Measurements from ENCODE around the gene COX7A2.

DNA sequence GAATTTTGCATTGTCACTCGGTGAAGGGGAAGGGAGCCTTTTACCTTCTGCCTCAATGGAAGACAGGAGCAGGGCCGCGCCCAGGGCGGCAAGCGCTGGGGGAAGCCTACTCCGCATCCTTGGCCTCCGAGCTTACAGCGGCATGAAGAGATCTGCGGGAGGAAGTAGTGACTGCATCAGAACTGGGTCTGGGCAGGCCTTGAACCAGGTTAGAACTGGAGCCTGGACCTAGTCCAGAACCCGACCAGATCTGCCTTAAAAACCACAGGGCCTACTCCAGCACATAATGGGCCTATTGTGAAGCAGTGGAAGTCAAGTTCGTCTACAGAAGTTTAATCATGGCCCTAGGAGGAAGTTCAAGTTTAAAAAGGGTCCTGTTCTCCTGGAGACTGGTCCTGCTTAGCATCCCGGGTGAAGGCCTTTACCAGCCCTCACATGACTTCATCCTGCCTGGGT, 40.9 kb downstream of the COX7A2 start:
- TF ChIP-seq, protein P1, sequence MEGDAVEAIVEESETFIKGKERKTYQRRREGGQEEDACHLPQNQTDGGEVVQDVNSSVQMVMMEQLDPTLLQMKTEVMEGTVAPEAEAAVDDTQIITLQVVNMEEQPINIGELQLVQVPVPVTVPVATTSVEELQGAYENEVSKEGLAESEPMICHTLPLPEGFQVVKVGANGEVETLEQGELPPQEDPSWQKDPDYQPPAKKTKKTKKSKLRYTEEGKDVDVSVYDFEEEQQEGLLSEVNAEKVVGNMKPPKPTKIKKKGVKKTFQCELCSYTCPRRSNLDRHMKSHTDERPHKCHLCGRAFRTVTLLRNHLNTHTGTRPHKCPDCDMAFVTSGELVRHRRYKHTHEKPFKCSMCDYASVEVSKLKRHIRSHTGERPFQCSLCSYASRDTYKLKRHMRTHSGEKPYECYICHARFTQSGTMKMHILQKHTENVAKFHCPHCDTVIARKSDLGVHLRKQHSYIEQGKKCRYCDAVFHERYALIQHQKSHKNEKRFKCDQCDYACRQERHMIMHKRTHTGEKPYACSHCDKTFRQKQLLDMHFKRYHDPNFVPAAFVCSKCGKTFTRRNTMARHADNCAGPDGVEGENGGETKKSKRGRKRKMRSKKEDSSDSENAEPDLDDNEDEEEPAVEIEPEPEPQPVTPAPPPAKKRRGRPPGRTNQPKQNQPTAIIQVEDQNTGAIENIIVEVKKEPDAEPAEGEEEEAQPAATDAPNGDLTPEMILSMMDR (optimal IDR thresholded peaks at IDR 0.05 in 1 of 3, IDR thresholded peaks at IDR 0.05 in 1 of 3, conservative IDR thresholded peaks at IDR 0.05 in 1 of 3; ENCODE audit: extremely low read depth in 1 of 3, insufficient read depth in 2 of 3, low read length in 3 of 3), result no peak
- TF ChIP-seq EZH2 (IDR thresholded peaks at IDR 0.05; ENCODE audit: low read length), result no peak

Measured in keratinocyte (primary cell).